HepG2 (cell line): ENCODE measurements around the gene ZBTB7B. TPM values are rescaled to one million over a fixed set of nuclear protein-coding genes. Genes with fewer than 3 reads are reported as not detected.

Source experiments
- MYPOP ChIP-seq: sonication (generic); formaldehyde crosslinking; IDR thresholded peaks from 2 replicates; pipeline ENCODE4 v1.8.1; 2023; ENCODE audit warnings: mild to moderate bottlenecking, moderate library complexity, missing genetic modification reagents
- PBX3 ChIP-seq: sonication (generic); formaldehyde crosslinking; IDR thresholded peaks from 2 replicates; pipeline ENCODE4 v1.8.1; 2023; ENCODE audit warnings: missing genetic modification reagents, inconsistent platforms, borderline replicate concordance
- RELA ChIP-seq: sonication (generic); formaldehyde crosslinking; IDR thresholded peaks from 2 replicates; pipeline ENCODE4 v1.4.0; 2020; ENCODE audit warnings: missing genetic modification reagents
- SMARCC2 ChIP-seq: fragments of 450-650 bp; IDR thresholded peaks from 2 replicates; pipeline ENCODE4 v1.6.1; 2017; ENCODE audit warnings: antibody characterized with exemption, mild to moderate bottlenecking
- SNAPC4 ChIP-seq: sonication (generic); formaldehyde crosslinking; IDR thresholded peaks from 2 replicates; pipeline ENCODE4 v1.4.0; 2020; ENCODE audit warnings: mild to moderate bottlenecking, missing genetic modification reagents
- SRSF4 ChIP-seq: fragments of 200-400 bp; formaldehyde crosslinking; IDR thresholded peaks from one replicate; pipeline ENCODE4 v1.6.1; 2018; ENCODE audit warnings: mild to moderate bottlenecking, low read depth, low read length, moderate library complexity; ENCODE audit not compliant: poor library complexity, severe bottlenecking
- SUZ12 ChIP-seq: fragments of 150-350 bp; IDR thresholded peaks from 2 replicates; pipeline ENCODE4 v1.6.1; 2014; ENCODE audit warnings: low read depth, low read length
- ZNF12 ChIP-seq: sonication (generic); formaldehyde crosslinking; IDR thresholded peaks from 2 replicates; pipeline ENCODE4 v1.5.0; 2020; ENCODE audit warnings: missing genetic modification reagents
- ZNF816 ChIP-seq: sonication (generic); formaldehyde crosslinking; IDR thresholded peaks from 2 replicates; pipeline ENCODE4 v1.8.0; 2022; ENCODE audit warnings: missing genetic modification reagents, mild to moderate bottlenecking, borderline replicate concordance
- polyA plus RNA-seq, 8 experiments: library from polyadenylated mRNA; depleted of rRNA in 3 of 8; stranded (reverse) in 7 of 8; unstranded in 1 of 8; fragments of >200 nt; fragmentation: Illumina TruSeq in 4 of 8; extraction: Trizol in 4 of 8; gene quantifications; 2 replicates each; pipeline versions ENCODE4 v1.2.1 to v1.2.3, GENCODE V29; 2011 to 2016; ENCODE audit warnings: low read depth in 4 of 8, missing spikeins in 1 of 8, mixed read lengths in 1 of 8; ENCODE audit not compliant: insufficient read depth in 1 of 8
- total RNA-seq, 5 experiments: library from RNA; depleted of rRNA; stranded (reverse); fragments of >200 nt; fragmentation: Illumina TruSeq; extraction: Trizol; gene quantifications; 2 replicates each; pipeline ENCODE4 v1.2.3, GENCODE V29; 2016; ENCODE audit warnings: low read depth in 1 of 5
- TF ChIP-seq, protein P1 (sequence below): sonication (generic); formaldehyde crosslinking; IDR thresholded peaks from 2 replicates; pipeline ENCODE4 v1.4.0; 2020; ENCODE audit warnings: low read depth, mild to moderate bottlenecking, missing genetic modification reagents
- TF ChIP-seq, protein P2 (sequence below): sonication (generic); formaldehyde crosslinking; IDR thresholded peaks from 2 replicates; pipeline ENCODE4 v1.5.1; 2020; ENCODE audit warnings: mild to moderate bottlenecking, missing genetic modification reagents, moderate library complexity
- TF ChIP-seq, protein P3 (sequence below): fragments of 450-650 bp; IDR thresholded peaks from 2 replicates; pipeline ENCODE4 v1.6.1; 2017
- TF ChIP-seq, protein P4 (sequence below), 2 experiments: sonication (generic) in 1 of 2; formaldehyde crosslinking in 1 of 2; IDR thresholded peaks; 2 replicates each; pipeline versions ENCODE4 v1.5.1 to v1.6.1; 2011 to 2020; ENCODE audit warnings: borderline replicate concordance in 1 of 2, low read depth in 1 of 2, low read length in 1 of 2, mild to moderate bottlenecking in 1 of 2, missing genetic modification reagents in 1 of 2, moderate library complexity in 1 of 2

The ZBTB7B gene
- total and polyA plus RNA-seq, 2 of the 13 experiments (the other 11 are each of a cell fraction or from before 2014, with no cell fraction given) = 15.5 to 17.5 TPM

- TF ChIP-seq, protein P1, sequence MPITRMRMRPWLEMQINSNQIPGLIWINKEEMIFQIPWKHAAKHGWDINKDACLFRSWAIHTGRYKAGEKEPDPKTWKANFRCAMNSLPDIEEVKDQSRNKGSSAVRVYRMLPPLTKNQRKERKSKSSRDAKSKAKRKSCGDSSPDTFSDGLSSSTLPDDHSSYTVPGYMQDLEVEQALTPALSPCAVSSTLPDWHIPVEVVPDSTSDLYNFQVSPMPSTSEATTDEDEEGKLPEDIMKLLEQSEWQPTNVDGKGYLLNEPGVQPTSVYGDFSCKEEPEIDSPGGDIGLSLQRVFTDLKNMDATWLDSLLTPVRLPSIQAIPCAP (CRISPR knock-in tag) = no peak
- no peak for TF ChIP-seq MYPOP (CRISPR knock-in tag)
- no peak for TF ChIP-seq ZNF12 (CRISPR knock-in tag)
- TF ChIP-seq, protein P2, sequence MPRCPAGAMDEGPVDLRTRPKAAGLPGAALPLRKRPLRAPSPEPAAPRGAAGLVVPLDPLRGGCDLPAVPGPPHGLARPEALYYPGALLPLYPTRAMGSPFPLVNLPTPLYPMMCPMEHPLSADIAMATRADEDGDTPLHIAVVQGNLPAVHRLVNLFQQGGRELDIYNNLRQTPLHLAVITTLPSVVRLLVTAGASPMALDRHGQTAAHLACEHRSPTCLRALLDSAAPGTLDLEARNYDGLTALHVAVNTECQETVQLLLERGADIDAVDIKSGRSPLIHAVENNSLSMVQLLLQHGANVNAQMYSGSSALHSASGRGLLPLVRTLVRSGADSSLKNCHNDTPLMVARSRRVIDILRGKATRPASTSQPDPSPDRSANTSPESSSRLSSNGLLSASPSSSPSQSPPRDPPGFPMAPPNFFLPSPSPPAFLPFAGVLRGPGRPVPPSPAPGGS (CRISPR knock-in tag) = no peak
- no peak for TF ChIP-seq PBX3 (CRISPR knock-in tag)
- no peak for TF ChIP-seq SUZ12
- TF ChIP-seq SMARCC2 = no peak
- 0 out of 2 replicates have a peak, but pooled peaks have one; percentile 69 for TF ChIP-seq ZNF816 (CRISPR knock-in tag)
- TF ChIP-seq SNAPC4 (CRISPR knock-in tag) = 0 out of 2 replicates have a peak, but pooled peaks have one; percentile 43
- no peak for TF ChIP-seq RELA
- TF ChIP-seq, protein P3, sequence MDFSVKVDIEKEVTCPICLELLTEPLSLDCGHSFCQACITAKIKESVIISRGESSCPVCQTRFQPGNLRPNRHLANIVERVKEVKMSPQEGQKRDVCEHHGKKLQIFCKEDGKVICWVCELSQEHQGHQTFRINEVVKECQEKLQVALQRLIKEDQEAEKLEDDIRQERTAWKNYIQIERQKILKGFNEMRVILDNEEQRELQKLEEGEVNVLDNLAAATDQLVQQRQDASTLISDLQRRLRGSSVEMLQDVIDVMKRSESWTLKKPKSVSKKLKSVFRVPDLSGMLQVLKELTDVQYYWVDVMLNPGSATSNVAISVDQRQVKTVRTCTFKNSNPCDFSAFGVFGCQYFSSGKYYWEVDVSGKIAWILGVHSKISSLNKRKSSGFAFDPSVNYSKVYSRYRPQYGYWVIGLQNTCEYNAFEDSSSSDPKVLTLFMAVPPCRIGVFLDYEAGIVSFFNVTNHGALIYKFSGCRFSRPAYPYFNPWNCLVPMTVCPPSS = no peak
- TF ChIP-seq SRSF4 = no peak
- TF ChIP-seq, protein P4, sequence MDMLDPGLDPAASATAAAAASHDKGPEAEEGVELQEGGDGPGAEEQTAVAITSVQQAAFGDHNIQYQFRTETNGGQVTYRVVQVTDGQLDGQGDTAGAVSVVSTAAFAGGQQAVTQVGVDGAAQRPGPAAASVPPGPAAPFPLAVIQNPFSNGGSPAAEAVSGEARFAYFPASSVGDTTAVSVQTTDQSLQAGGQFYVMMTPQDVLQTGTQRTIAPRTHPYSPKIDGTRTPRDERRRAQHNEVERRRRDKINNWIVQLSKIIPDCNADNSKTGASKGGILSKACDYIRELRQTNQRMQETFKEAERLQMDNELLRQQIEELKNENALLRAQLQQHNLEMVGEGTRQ (IDR thresholded peaks at IDR 0.05; ENCODE audit: low read depth, low read length) = no peak
- TF ChIP-seq, protein P4 (CRISPR knock-in tag; IDR thresholded peaks at IDR 0.05; ENCODE audit: borderline replicate concordance) = peak; percentile 32; the same call in 1 of the 2 replicates
Measured at GRCh38 chr1:155049651-155050559, 47.3 kb downstream of the ZBTB7B start (continued).
